SK-N-SH (cell line): ENCODE data around the gene CGN. TPM values are rescaled to one million over a fixed set of nuclear protein-coding genes. Genes with fewer than 3 reads are reported as not detected.

ENCODE experiments used
- CTCF ChIA-PET: fragments of 300-600, 350-600 bp; formaldehyde crosslinking; extraction: SDS; loops from one replicate; lab custom pipeline; 2021; lab: Yijun Ruan, JAX
- POLR2A ChIA-PET: fragments of 350-600 bp; sonication (Branson Sonifier 250); formaldehyde crosslinking; extraction: SDS; loops from one replicate; lab custom pipeline; 2020; ENCODE audit warnings: antibody characterized with exemption, inconsistent platforms; lab: Yijun Ruan, JAX
- DNase-seq: peaks from one replicate; pipeline ENCODE4 v3.0.0; 2012
- H2AFZ ChIP-seq: fragments of 200-600 bp; sonication (generic); 2 replicates; pipeline ENCODE4 v1.8.1; 2016; ENCODE audit warnings: antibody characterized with exemption, mild to moderate bottlenecking, low read depth
- H3F3A ChIP-seq: fragments of 200-600 bp; sonication (generic); replicated peaks from 2 replicates; pipeline ENCODE3; 2016; ENCODE audit warnings: antibody characterized with exemption, mild to moderate bottlenecking; ENCODE audit not compliant: insufficient read depth
- H3K27ac ChIP-seq, 2 experiments: fragments of 200-500 bp in 1 of 2; fragments of 200-600 bp in 1 of 2; sonication (Bioruptor generic) in 1 of 2; sonication (generic), shearing (Covaris generic) in 1 of 2; 2 replicates each; pipeline versions ENCODE4 v1.5.1 to v1.6.1; 2014 to 2016; ENCODE audit warnings: low read depth in 2 of 2, inconsistent platforms in 1 of 2, low read length in 1 of 2, mild to moderate bottlenecking in 1 of 2, mixed read lengths in 1 of 2
- H3K27me3 ChIP-seq: fragments of 200-600 bp; sonication (generic), shearing (Covaris generic); 2 replicates; pipeline ENCODE4 v1.6.1; 2016; ENCODE audit warnings: mixed run types; ENCODE audit not compliant: insufficient read depth
- H3K36me3 ChIP-seq, 2 experiments: fragments of 200-500 bp in 1 of 2; fragments of 200-600 bp in 1 of 2; sonication (Bioruptor generic) in 1 of 2; sonication (generic) in 1 of 2; replicated peaks in 1 of 2; 2 replicates each; pipeline versions ENCODE3 to v1.5.1; 2014 to 2016; ENCODE audit warnings: low read length in 1 of 2, mild to moderate bottlenecking in 1 of 2; ENCODE audit not compliant: insufficient read depth in 2 of 2, control insufficient read depth in 1 of 2
- H3K4me1 ChIP-seq, 2 experiments: fragments of 200-500 bp in 1 of 2; fragments of 200-600 bp in 1 of 2; sonication (Bioruptor generic) in 1 of 2; sonication (generic), shearing (Covaris generic) in 1 of 2; 2 replicates each; pipeline versions ENCODE4 v1.5.1 to v1.6.1; 2014 to 2016; ENCODE audit warnings: low read depth in 1 of 2, low read length in 1 of 2, mixed run types in 1 of 2; ENCODE audit not compliant: insufficient read depth in 2 of 2, control insufficient read depth in 1 of 2
- H3K4me2 ChIP-seq: fragments of 200-600 bp; sonication (generic), shearing (Covaris generic); 2 replicates; pipeline ENCODE4 v1.6.1; 2017; ENCODE audit warnings: mixed run types
- H3K4me3 ChIP-seq, 2 experiments: fragments of 200-500 bp in 1 of 2; fragments of 200-600 bp in 1 of 2; sonication (Bioruptor generic) in 1 of 2; sonication (generic), shearing (Covaris generic) in 1 of 2; 2 replicates each; pipeline versions ENCODE4 v1.5.1 to v1.8.1; 2014 to 2016; ENCODE audit warnings: low read depth in 2 of 2, inconsistent platforms in 1 of 2, low read length in 1 of 2, mild to moderate bottlenecking in 1 of 2, mixed read lengths in 1 of 2, moderate library complexity in 1 of 2
- H3K79me2 ChIP-seq: fragments of 200-600 bp; sonication (generic); 2 replicates; pipeline ENCODE4 v1.8.1; 2017; ENCODE audit warnings: mild to moderate bottlenecking; ENCODE audit not compliant: insufficient read depth
- H3K9ac ChIP-seq: fragments of 200-600 bp; sonication (generic); 2 replicates; pipeline ENCODE4 v1.6.1; 2017; ENCODE audit warnings: mixed run types
- H3K9me2 ChIP-seq: fragments of 200-600 bp; sonication (generic); 2 replicates; pipeline ENCODE4 v1.6.1; 2017; ENCODE audit warnings: mixed run types
- H3K9me3 ChIP-seq: fragments of 200-600 bp; sonication (generic); 2 replicates; pipeline ENCODE4 v1.6.1; 2017; ENCODE audit warnings: mixed run types, mild to moderate bottlenecking, moderate library complexity
- H4K20me1 ChIP-seq: fragments of 200-600 bp; sonication (generic); 2 replicates; pipeline ENCODE4 v1.6.1; 2017; ENCODE audit warnings: mild to moderate bottlenecking, mixed run types; ENCODE audit not compliant: insufficient read depth
- ELF1 ChIP-seq: IDR thresholded peaks from 2 replicates; pipeline ENCODE4 v1.4.0; 2012
- EZH2phosphoT487 ChIP-seq: fragments of 200-600 bp; sonication (generic); IDR thresholded peaks from 2 replicates; pipeline ENCODE4 v1.6.1; 2017; ENCODE audit warnings: low read depth, mixed run types, mild to moderate bottlenecking, antibody characterized with exemption, moderate library complexity, borderline replicate concordance
- FOSL2 ChIP-seq: IDR thresholded peaks from 2 replicates; pipeline ENCODE4 v1.4.0; 2012; ENCODE audit warnings: low read depth, mild to moderate bottlenecking, moderate library complexity, borderline replicate concordance
- FOXM1 ChIP-seq: IDR thresholded peaks from 2 replicates; pipeline ENCODE4 v1.4.0; 2012; ENCODE audit warnings: low read depth, mild to moderate bottlenecking
- GATA2 ChIP-seq: sonication (generic); formaldehyde crosslinking; IDR thresholded peaks from 2 replicates; pipeline ENCODE4 v1.5.0; 2020; ENCODE audit warnings: mild to moderate bottlenecking, missing genetic modification reagents
- MXI1 ChIP-seq: IDR thresholded peaks from 2 replicates; pipeline ENCODE4 v1.6.1; 2012; ENCODE audit warnings: mild to moderate bottlenecking, low read depth, low read length, improper control_type of control experiment
- NFIC ChIP-seq: IDR thresholded peaks from 2 replicates; pipeline ENCODE4 v1.4.0; 2012; ENCODE audit warnings: borderline replicate concordance
- NRF1 ChIP-seq: IDR thresholded peaks from 2 replicates; pipeline ENCODE4 v1.6.1; 2012; ENCODE audit warnings: low read depth, mild to moderate bottlenecking, low read length
- RAD21 ChIP-seq: IDR thresholded peaks from 2 replicates; pipeline ENCODE4 v1.6.1; 2012; ENCODE audit warnings: mild to moderate bottlenecking, low read length
- RCOR1 ChIP-seq: fragments of 150-350 bp; IDR thresholded peaks from 2 replicates; pipeline ENCODE4 v1.6.1; 2017; ENCODE audit warnings: antibody characterized with exemption, low read length
- REST ChIP-seq: IDR thresholded peaks from 2 replicates; pipeline ENCODE4 v1.6.1; 2012; ENCODE audit warnings: mild to moderate bottlenecking, low read depth, low read length, moderate library complexity
- RFX5 ChIP-seq: IDR thresholded peaks from 2 replicates; pipeline ENCODE4 v1.6.1; 2012; ENCODE audit warnings: mild to moderate bottlenecking, improper control_type of control experiment, low read length
- RXRA ChIP-seq: IDR thresholded peaks from 2 replicates; pipeline ENCODE4 v1.4.0; 2012; ENCODE audit warnings: low read depth, mild to moderate bottlenecking, borderline replicate concordance
- SMC3 ChIP-seq: IDR thresholded peaks from 2 replicates; pipeline ENCODE4 v1.6.1; 2012; ENCODE audit warnings: low read depth, low read length, improper control_type of control experiment
- TAF1 ChIP-seq: IDR thresholded peaks from 2 replicates; pipeline ENCODE4 v1.6.1; 2012; ENCODE audit warnings: low read depth, mild to moderate bottlenecking, low read length, moderate library complexity, borderline replicate concordance
- TCF12 ChIP-seq: IDR thresholded peaks from 2 replicates; pipeline ENCODE4 v1.4.0; 2012
- TEAD4 ChIP-seq: IDR thresholded peaks from 2 replicates; pipeline ENCODE4 v1.4.0; 2012; ENCODE audit warnings: mild to moderate bottlenecking, borderline replicate concordance; ENCODE audit not compliant: insufficient read depth
- YY1 ChIP-seq: IDR thresholded peaks from 2 replicates; pipeline ENCODE4 v1.4.0; 2012; ENCODE audit warnings: low read depth, mild to moderate bottlenecking
- WGBS: methylation state at CpG from one replicate; pipeline ENCODE4 v1.1.6; 2017; ENCODE audit warnings: low lambda C conversion rate; 5-methylcytosine and 5-hydroxymethylcytosine counted together
- polyA plus RNA-seq, 3 experiments: library from polyadenylated mRNA; depleted of rRNA; stranded (reverse); fragments of >200 nt; gene quantifications; 2 replicates each; pipeline ENCODE4 v1.2.3, GENCODE V29; 2012
- TF ChIP-seq, protein P1 (sequence below): fragments of 200-600 bp; sonication (generic); IDR thresholded peaks from 2 replicates; pipeline ENCODE4 v1.6.1; 2017; ENCODE audit warnings: antibody characterized with exemption, mild to moderate bottlenecking, moderate library complexity
- TF ChIP-seq, protein P2 (sequence below): fragments of 150-350 bp; IDR thresholded peaks from 2 replicates; pipeline ENCODE4 v1.6.1; 2016; ENCODE audit warnings: mild to moderate bottlenecking, low read depth, low read length

Gene CGN
- polyA plus RNA-seq, 1 of the 3 experiments (the other 2 are of a cell fraction), result 0.36 TPM

DNA sequence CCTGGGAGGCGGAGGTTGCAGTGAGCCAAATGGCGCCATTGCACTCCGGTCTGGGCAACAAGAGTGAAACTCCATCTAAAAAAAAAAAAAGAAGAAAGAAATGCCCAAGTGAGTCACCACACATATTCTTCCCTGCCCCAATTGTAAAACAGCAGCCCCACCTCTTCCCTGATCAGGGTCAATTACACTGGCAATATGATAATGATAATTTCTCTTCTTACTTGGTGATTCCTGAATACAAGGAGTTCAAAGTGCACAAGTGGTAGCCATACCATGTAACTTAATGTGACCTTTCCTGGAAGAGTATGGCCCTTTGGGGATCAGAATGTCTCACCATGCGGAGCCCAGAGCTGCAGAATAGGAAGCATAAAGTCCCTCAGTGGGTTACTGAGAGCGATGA is 11.8 kb upstream of the CGN start:
- H3K9me3 ChIP-seq, result no peaks in the 10 kb centered on the region
- no peaks in the 10 kb centered on the region for H3K79me2 ChIP-seq
- H3K36me3 ChIP-seq, result no peaks in the 10 kb centered on the region
- H3K27ac ChIP-seq, result no peak overlapping the region
- no peak for TF ChIP-seq EZH2phosphoT487
- TF ChIP-seq, protein P1, sequence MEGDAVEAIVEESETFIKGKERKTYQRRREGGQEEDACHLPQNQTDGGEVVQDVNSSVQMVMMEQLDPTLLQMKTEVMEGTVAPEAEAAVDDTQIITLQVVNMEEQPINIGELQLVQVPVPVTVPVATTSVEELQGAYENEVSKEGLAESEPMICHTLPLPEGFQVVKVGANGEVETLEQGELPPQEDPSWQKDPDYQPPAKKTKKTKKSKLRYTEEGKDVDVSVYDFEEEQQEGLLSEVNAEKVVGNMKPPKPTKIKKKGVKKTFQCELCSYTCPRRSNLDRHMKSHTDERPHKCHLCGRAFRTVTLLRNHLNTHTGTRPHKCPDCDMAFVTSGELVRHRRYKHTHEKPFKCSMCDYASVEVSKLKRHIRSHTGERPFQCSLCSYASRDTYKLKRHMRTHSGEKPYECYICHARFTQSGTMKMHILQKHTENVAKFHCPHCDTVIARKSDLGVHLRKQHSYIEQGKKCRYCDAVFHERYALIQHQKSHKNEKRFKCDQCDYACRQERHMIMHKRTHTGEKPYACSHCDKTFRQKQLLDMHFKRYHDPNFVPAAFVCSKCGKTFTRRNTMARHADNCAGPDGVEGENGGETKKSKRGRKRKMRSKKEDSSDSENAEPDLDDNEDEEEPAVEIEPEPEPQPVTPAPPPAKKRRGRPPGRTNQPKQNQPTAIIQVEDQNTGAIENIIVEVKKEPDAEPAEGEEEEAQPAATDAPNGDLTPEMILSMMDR, result no peak
- TF ChIP-seq NRF1, result no peak
- no peak for TF ChIP-seq NFIC
- no peak for TF ChIP-seq SMC3
- TF ChIP-seq, protein P2, sequence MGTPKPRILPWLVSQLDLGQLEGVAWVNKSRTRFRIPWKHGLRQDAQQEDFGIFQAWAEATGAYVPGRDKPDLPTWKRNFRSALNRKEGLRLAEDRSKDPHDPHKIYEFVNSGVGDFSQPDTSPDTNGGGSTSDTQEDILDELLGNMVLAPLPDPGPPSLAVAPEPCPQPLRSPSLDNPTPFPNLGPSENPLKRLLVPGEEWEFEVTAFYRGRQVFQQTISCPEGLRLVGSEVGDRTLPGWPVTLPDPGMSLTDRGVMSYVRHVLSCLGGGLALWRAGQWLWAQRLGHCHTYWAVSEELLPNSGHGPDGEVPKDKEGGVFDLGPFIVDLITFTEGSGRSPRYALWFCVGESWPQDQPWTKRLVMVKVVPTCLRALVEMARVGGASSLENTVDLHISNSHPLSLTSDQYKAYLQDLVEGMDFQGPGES, result no peak
- TF ChIP-seq TCF12, result no peak
- no peak for TF ChIP-seq YY1
- no peak for TF ChIP-seq GATA2
- no peaks in the 10 kb centered on the region for H4K20me1 ChIP-seq
- no peak for DNase-seq
- WGBS, result 84% methylated on average over 5 of the region's 5 CpGs
- H3K4me1 ChIP-seq, result peaks cover 0 to 10% of the 10 kb centered on the region in 2 experiments; a peak in 2 of 4 replicates
- no peaks in the 10 kb centered on the region for H3F3A ChIP-seq
- no peaks in the 10 kb centered on the region for H3K27me3 ChIP-seq
- CTCF ChIA-PET, result no interaction called here
- H3K9me2 ChIP-seq, result no peaks in the 10 kb centered on the region
- no peak overlapping the region for H2AFZ ChIP-seq
- H3K4me2 ChIP-seq, result no peak overlapping the region
- no peak overlapping the region for H3K9ac ChIP-seq
- H3K4me3 ChIP-seq, result no peak overlapping the region
- POLR2A ChIA-PET, result no interaction called here

DNA sequence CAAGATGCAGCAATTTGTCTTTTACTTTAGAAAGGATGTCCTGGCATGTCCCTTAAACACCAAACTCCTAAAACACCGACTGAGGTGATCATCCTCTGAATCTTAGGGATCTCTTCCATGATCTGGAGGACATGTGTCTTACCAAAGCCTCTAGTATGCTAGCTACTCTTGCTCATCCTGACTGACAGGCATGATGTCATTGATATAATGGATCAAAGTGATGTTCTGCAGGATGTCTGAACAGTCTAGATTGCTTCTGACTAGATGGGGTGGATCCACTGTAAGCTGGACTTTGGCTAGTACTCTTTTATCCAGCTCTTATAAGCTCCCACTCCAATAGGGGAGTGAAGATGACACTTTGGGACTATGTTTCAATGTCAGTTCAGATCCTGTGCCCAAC is 11.3 kb upstream of the CGN start:
- Histone ChIP-seq H3K4me3 (no peak overlapping the region), H3K9ac (no peak overlapping the region), H3K9me2 (no peaks in the 10 kb centered on the region), H3F3A (no peaks in the 10 kb centered on the region), H3K9me3 (no peaks in the 10 kb centered on the region), H3K36me3 (no peaks in the 10 kb centered on the region), H3K27me3 (no peaks in the 10 kb centered on the region), H3K27ac (no peak overlapping the region), H3K4me1 (peaks cover 0 to 5% of the 10 kb centered on the region in 2 experiments; a peak in 1 of 4 replicates), H4K20me1 (no peaks in the 10 kb centered on the region), H3K4me2 (no peak overlapping the region), H3K79me2 (no peaks in the 10 kb centered on the region), H2AFZ (no peak overlapping the region)
- TF ChIP-seq TAF1 (no peak), FOSL2 (no peak), ELF1 (no peak), REST (no peak), TEAD4 (no peak), SMC3 (no peak), MXI1 (no peak), NFIC (no peak), RCOR1 (no peak), FOXM1 (no peak), RXRA (no peak), RFX5 (no peak), TCF12 (no peak), RAD21 (no peak)
- CTCF ChIA-PET, result no interaction called here
- DNase-seq, result no peak
- POLR2A ChIA-PET, result no interaction called here
- 31% methylated on average over 1 of the region's 1 CpG for WGBS
